Osteocyte (in vitro differentiated cells): ENCODE data around the gene OSBPL7. TPM values are rescaled to one million over a fixed set of nuclear protein-coding genes. Genes with fewer than 3 reads are reported as not detected.
"Not testable (repeated sequence)": the region's sequence is repeated elsewhere in the genome, so short reads cannot be mapped to it uniquely, and the experiment has no call there.

Source experiments
- DNase-seq: peaks from one replicate; pipeline ENCODE4 v3.0.0; 2021; ENCODE audit warnings: mixed read lengths; ENCODE audit not compliant: unreplicated experiment; ENCODE audit errors: extremely low spot score
- H3K27ac Mint-ChIP-seq: one replicate; pipeline ENCODE4 v1.8.0; 2021; ENCODE audit warnings: mild to moderate bottlenecking, mixed read lengths; ENCODE audit not compliant: unreplicated experiment
- H3K27me3 Mint-ChIP-seq: one replicate; pipeline ENCODE4 v1.8.0; 2021; ENCODE audit warnings: mixed read lengths; ENCODE audit not compliant: unreplicated experiment
- H3K36me3 Mint-ChIP-seq: one replicate; pipeline ENCODE4 v1.8.0; 2021; ENCODE audit warnings: mixed read lengths; ENCODE audit not compliant: unreplicated experiment
- H3K4me1 Mint-ChIP-seq: one replicate; pipeline ENCODE4 v1.8.0; 2021; ENCODE audit warnings: mixed read lengths; ENCODE audit not compliant: unreplicated experiment
- H3K4me3 Mint-ChIP-seq: one replicate; pipeline ENCODE4 v1.8.0; 2021; ENCODE audit warnings: mild to moderate bottlenecking, moderate library complexity, mixed read lengths; ENCODE audit not compliant: unreplicated experiment
- H3K9me3 Mint-ChIP-seq: one replicate; pipeline ENCODE4 v1.8.0; 2021; ENCODE audit warnings: mixed read lengths; ENCODE audit not compliant: unreplicated experiment
- total RNA-seq: library from RNA; stranded (reverse); gene quantifications from 2 replicates; pipeline ENCODE4 v1.2.1, GENCODE V29; 2021
- TF ChIP-seq, protein P1 (sequence below): fragments of 200-600 bp; sonication (generic); IDR thresholded peaks from 2 replicates; pipeline ENCODE4 v1.5.0; 2021; ENCODE audit warnings: antibody characterized with exemption, mild to moderate bottlenecking, moderate library complexity

The OSBPL7 gene
- total RNA-seq, 1 donor from 2014 or later, result 18.0 TPM

DNA sequence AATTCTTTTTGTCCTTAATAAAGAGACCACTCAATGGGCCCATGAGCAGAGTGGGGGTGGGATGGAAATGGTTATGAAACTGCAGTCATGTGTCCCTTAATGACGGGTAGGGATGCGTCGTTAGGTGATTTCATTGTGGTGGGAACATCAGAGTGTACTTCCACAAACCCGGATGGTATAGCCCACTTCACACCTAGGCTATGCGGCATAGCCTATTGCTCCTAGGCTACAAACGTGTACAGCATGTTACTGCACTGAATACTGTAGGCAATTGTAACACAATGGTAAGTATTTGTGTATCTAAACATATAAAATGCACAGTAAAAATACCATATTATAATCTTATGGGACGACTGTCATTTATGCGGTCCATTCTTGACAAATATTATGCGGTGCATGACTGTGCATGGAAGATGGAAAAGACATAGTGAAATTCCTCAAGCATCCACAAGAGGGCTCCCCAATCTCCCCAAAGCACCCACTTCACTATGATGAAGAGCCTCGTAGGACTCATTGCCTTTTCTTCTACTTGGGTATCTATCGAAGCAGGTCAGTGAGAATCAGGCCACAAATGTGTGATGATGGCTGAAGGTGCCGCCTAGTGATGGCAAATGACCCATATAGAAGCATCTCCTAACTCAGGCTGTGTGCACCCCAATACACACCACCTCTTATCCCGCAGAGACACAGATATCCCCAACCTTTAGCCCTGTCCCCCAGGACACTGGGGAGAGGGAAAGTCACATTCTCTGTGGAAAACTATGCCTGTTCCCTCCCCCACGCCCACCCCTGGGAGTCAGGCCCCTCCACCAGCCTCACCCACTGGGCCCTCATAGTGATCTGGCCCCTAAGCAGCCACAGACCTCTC lies 45.0 kb downstream of the OSBPL7 start:
- H3K9me3 Mint-ChIP-seq, result no peaks in the 10 kb centered on the region
- H3K4me1 Mint-ChIP-seq, result no peaks in the 10 kb centered on the region
- no peak overlapping the region for H3K4me3 Mint-ChIP-seq
- H3K27me3 Mint-ChIP-seq, result peaks cover 44% of the 10 kb centered on the region
- H3K36me3 Mint-ChIP-seq, result no peaks in the 10 kb centered on the region
- DNase-seq, result peak; percentile 68
- no peak overlapping the region for H3K27ac Mint-ChIP-seq
- TF ChIP-seq, protein P1, sequence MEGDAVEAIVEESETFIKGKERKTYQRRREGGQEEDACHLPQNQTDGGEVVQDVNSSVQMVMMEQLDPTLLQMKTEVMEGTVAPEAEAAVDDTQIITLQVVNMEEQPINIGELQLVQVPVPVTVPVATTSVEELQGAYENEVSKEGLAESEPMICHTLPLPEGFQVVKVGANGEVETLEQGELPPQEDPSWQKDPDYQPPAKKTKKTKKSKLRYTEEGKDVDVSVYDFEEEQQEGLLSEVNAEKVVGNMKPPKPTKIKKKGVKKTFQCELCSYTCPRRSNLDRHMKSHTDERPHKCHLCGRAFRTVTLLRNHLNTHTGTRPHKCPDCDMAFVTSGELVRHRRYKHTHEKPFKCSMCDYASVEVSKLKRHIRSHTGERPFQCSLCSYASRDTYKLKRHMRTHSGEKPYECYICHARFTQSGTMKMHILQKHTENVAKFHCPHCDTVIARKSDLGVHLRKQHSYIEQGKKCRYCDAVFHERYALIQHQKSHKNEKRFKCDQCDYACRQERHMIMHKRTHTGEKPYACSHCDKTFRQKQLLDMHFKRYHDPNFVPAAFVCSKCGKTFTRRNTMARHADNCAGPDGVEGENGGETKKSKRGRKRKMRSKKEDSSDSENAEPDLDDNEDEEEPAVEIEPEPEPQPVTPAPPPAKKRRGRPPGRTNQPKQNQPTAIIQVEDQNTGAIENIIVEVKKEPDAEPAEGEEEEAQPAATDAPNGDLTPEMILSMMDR, result peak; percentile 74

DNA sequence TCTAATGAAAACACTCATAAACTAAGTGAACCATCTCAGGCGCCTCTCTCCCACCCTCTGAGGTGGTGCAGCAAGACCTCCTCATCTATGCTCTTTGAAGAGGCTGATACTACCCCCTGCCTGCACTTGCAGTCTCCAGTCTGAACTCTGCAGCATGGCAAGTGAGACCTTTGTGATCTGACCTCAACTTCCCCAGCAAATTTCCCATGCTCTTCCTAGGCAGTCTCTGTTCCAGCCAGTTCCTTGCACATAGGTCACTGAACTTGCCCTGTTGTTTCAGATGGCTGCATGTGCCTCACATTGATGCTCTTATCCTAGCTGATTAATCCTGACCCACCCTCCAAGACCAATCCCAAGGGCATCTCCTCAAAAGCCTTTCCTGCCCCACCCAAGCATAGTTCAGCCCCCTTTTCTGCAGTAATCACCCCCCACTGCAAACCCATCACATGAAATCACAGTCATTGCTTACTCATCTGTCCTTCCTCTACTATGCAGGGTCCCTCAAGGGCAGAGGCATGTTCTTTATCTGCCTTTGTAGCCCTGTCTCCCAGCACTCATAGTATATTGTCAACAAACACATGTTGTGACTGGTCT lies 46.5 kb downstream of the OSBPL7 start:
- H3K27me3 Mint-ChIP-seq, result peaks cover 35% of the 10 kb centered on the region

GRCh38 chr17:47774331-47774730 lies 47.3 kb downstream of the OSBPL7 start:
- no peaks in the 10 kb centered on the region for H3K36me3 Mint-ChIP-seq
- peak; percentile 51 for DNase-seq
- H3K27me3 Mint-ChIP-seq, result peaks cover 39% of the 10 kb centered on the region
- H3K27ac Mint-ChIP-seq, result no peak overlapping the region
- H3K4me1 Mint-ChIP-seq, result no peaks in the 10 kb centered on the region
- TF ChIP-seq, protein P1, result no peak
- no peak overlapping the region for H3K4me3 Mint-ChIP-seq
- peaks cover 6% of the 10 kb centered on the region for H3K9me3 Mint-ChIP-seq

More for the DNA sequence above, 46.5 kb downstream of the OSBPL7 start:
- TF ChIP-seq, protein P1, result no peak
- H3K27ac Mint-ChIP-seq, result no peak overlapping the region
- H3K36me3 Mint-ChIP-seq, result no peaks in the 10 kb centered on the region
- no peak overlapping the region for H3K4me3 Mint-ChIP-seq
- no peaks in the 10 kb centered on the region for H3K4me1 Mint-ChIP-seq
- H3K9me3 Mint-ChIP-seq, result peaks cover 4% of the 10 kb centered on the region
- peak; percentile 42 for DNase-seq

- H3K4me3 Mint-ChIP-seq, H3K4me1 Mint-ChIP-seq, H3K27ac Mint-ChIP-seq, H3K36me3 Mint-ChIP-seq: not testable (repeated sequence)
- H3K27me3 Mint-ChIP-seq, result peaks cover 46% of the 10 kb centered on the region
- DNase-seq, result peak; percentile 72
- peaks cover 13% of the 10 kb centered on the region for H3K9me3 Mint-ChIP-seq
Observed at GRCh38 chr17:47773649-47774048, 47.9 kb downstream of the OSBPL7 start.

- Mint-ChIP-seq H3K4me1 (no peaks in the 10 kb centered on the region), H3K27me3 (peaks cover 50% of the 10 kb centered on the region), H3K36me3 (no peaks in the 10 kb centered on the region), H3K9me3 (peaks cover 22% of the 10 kb centered on the region), H3K4me3 (no peak overlapping the region), H3K27ac (no peak overlapping the region)
- TF ChIP-seq, protein P1, result no peak
- no peak for DNase-seq
Observed at GRCh38 chr17:47763913-47764582, 57.5 kb downstream of the OSBPL7 start.
